ENCODE measurements around the gene HPN.
A peak's percentile ranks its signal among the peaks of the same experiment; 100 is the strongest.
"Not testable (repeated sequence)": the region's sequence is repeated elsewhere in the genome, so short reads cannot be mapped to it uniquely, and the experiment has no call there.

Gene HPN

GRCh38 chr19:35042954-35043604, 1.6 kb downstream of the HPN start:
- no peak for DNase-seq (ENCODE audit: low read depth in 2 of 2)

- no peak for DNase-seq (ENCODE audit: low read depth in 2 of 2)
Observed at GRCh38 chr19:35043906-35044305, 2.4 kb downstream of the HPN start.

- DNase-seq (ENCODE audit: low read depth in 2 of 2) = peak in 1 of 2 donors; percentile 38
Observed at GRCh38 chr19:35044317-35045117, 3.0 kb downstream of the HPN start.

- DNase-seq (ENCODE audit: low read depth in 2 of 2) = no peak
Observed at GRCh38 chr19:35045667-35046300, 4.3 kb downstream of the HPN start.

- no peak for DNase-seq (ENCODE audit: low read depth in 2 of 2)
Observed at GRCh38 chr19:35046461-35046860, 4.9 kb downstream of the HPN start.

GRCh38 chr19:35048911-35049411, 7.4 kb downstream of the HPN start:
- DNase-seq (ENCODE audit: low read depth in 2 of 2) = no peak

- no peak for DNase-seq (ENCODE audit: low read depth in 2 of 2)
Observed at GRCh38 chr19:35049456-35049855, 7.9 kb downstream of the HPN start.

GRCh38 chr19:35050662-35051061, 9.1 kb downstream of the HPN start:
- not testable (repeated sequence) for DNase-seq (ENCODE audit: low read depth in 2 of 2)

GRCh38 chr19:35051268-35051667, 9.7 kb downstream of the HPN start:
- DNase-seq (ENCODE audit: low read depth in 2 of 2) = not testable (repeated sequence)

GRCh38 chr19:35051796-35052195, 10.3 kb downstream of the HPN start:
- no peak for DNase-seq (ENCODE audit: low read depth in 2 of 2)

GRCh38 chr19:35052599-35053190, 11.2 kb downstream of the HPN start:
- DNase-seq (ENCODE audit: low read depth in 2 of 2) = no peak

GRCh38 chr19:35053667-35054293, 12.3 kb downstream of the HPN start:
- DNase-seq (ENCODE audit: low read depth in 2 of 2) = no peak

GRCh38 chr19:35054626-35055025, 13.1 kb downstream of the HPN start:
- DNase-seq (ENCODE audit: low read depth in 2 of 2) = no peak

GRCh38 chr19:35055715-35056179, 14.2 kb downstream of the HPN start:
- DNase-seq (ENCODE audit: low read depth in 2 of 2) = no peak

- DNase-seq (ENCODE audit: low read depth in 2 of 2) = no peak
Observed at GRCh38 chr19:35056513-35057063, 15.1 kb downstream of the HPN start.

GRCh38 chr19:35058370-35058769, 16.8 kb downstream of the HPN start:
- no peak for DNase-seq (ENCODE audit: low read depth in 2 of 2)

GRCh38 chr19:35059006-35059798, 17.7 kb downstream of the HPN start:
- DNase-seq (ENCODE audit: low read depth in 2 of 2) = no peak

GRCh38 chr19:35059799-35060091, 18.2 kb downstream of the HPN start:
- no peak for DNase-seq (ENCODE audit: low read depth in 2 of 2)

- DNase-seq (ENCODE audit: low read depth in 2 of 2) = no peak
Observed at GRCh38 chr19:35060160-35060855, 18.8 kb downstream of the HPN start.
